ENCODE data around the gene IFT27. TPM values are rescaled to one million over a fixed set of nuclear protein-coding genes. Genes with fewer than 3 reads are reported as not detected.

Gene IFT27
- total and polyA plus RNA-seq, 2 experiments from 2014 or later, result 28.5 to 63.5 TPM

- TF ChIP-seq, protein P1, sequence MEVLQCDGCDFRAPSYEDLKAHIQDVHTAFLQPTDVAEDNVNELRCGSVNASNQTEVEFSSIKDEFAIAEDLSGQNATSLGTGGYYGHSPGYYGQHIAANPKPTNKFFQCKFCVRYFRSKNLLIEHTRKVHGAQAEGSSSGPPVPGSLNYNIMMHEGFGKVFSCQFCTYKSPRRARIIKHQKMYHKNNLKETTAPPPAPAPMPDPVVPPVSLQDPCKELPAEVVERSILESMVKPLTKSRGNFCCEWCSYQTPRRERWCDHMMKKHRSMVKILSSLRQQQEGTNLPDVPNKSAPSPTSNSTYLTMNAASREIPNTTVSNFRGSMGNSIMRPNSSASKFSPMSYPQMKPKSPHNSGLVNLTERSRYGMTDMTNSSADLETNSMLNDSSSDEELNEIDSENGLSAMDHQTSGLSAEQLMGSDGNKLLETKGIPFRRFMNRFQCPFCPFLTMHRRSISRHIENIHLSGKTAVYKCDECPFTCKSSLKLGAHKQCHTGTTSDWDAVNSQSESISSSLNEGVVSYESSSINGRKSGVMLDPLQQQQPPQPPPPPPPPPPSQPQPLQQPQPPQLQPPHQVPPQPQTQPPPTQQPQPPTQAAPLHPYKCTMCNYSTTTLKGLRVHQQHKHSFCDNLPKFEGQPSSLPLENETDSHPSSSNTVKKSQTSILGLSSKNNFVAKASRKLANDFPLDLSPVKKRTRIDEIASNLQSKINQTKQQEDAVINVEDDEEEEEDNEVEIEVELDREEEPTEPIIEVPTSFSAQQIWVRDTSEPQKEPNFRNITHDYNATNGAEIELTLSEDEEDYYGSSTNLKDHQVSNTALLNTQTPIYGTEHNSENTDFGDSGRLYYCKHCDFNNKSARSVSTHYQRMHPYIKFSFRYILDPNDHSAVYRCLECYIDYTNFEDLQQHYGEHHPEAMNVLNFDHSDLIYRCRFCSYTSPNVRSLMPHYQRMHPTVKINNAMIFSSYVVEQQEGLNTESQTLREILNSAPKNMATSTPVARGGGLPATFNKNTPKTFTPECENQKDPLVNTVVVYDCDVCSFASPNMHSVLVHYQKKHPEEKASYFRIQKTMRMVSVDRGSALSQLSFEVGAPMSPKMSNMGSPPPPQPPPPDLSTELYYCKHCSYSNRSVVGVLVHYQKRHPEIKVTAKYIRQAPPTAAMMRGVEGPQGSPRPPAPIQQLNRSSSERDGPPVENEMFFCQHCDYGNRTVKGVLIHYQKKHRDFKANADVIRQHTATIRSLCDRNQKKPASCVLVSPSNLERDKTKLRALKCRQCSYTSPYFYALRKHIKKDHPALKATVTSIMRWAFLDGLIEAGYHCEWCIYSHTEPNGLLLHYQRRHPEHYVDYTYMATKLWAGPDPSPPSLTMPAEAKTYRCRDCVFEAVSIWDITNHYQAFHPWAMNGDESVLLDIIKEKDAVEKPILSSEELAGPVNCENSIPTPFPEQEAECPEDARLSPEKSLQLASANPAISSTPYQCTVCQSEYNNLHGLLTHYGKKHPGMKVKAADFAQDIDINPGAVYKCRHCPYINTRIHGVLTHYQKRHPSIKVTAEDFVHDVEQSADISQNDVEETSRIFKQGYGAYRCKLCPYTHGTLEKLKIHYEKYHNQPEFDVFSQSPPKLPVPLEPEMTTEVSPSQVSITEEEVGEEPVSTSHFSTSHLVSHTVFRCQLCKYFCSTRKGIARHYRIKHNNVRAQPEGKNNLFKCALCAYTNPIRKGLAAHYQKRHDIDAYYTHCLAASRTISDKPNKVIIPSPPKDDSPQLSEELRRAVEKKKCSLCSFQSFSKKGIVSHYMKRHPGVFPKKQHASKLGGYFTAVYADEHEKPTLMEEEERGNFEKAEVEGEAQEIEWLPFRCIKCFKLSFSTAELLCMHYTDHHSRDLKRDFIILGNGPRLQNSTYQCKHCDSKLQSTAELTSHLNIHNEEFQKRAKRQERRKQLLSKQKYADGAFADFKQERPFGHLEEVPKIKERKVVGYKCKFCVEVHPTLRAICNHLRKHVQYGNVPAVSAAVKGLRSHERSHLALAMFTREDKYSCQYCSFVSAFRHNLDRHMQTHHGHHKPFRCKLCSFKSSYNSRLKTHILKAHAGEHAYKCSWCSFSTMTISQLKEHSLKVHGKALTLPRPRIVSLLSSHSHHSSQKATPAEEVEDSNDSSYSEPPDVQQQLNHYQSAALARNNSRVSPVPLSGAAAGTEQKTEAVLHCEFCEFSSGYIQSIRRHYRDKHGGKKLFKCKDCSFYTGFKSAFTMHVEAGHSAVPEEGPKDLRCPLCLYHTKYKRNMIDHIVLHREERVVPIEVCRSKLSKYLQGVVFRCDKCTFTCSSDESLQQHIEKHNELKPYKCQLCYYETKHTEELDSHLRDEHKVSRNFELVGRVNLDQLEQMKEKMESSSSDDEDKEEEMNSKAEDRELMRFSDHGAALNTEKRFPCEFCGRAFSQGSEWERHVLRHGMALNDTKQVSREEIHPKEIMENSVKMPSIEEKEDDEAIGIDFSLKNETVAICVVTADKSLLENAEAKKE (CRISPR knock-in tag; IDR thresholded peaks at IDR 0.05), result no peak
These were observed 14.7 kb upstream of the IFT27 start (continued) for GRCh38 chr22:36790648-36791047.

- Histone ChIP-seq H3K4me3 (no peak overlapping the region), H3K4me1 (ENCODE audit: insufficient read depth) (no peaks in the 10 kb centered on the region), H2AFZ (no peak overlapping the region), H3K27ac (ENCODE audit: low read depth) (no peak overlapping the region), H3K79me2 (replicated peaks; ENCODE audit: insufficient read depth) (no peaks in the 10 kb centered on the region), H3K27me3 (ENCODE audit: insufficient read depth) (no peaks in the 10 kb centered on the region), H3K9me2 (ENCODE audit: insufficient read depth) (no peaks in the 10 kb centered on the region), H3K4me2 (no peak overlapping the region), H3K36me3 (ENCODE audit: insufficient read depth) (no peaks in the 10 kb centered on the region), H4K20me1 (replicated peaks; ENCODE audit: insufficient read depth) (no peaks in the 10 kb centered on the region), H3F3A (replicated peaks; ENCODE audit: low read depth) (no peaks in the 10 kb centered on the region)
- Mint-ChIP-seq H3K9me3 (no peaks in the 10 kb centered on the region), H3K4me1 (peaks cover 16% of the 10 kb centered on the region), H3K27ac (no peak overlapping the region), H3K4me3 (no peak overlapping the region), H3K27me3 (ENCODE audit: insufficient read depth, low read depth, poor library complexity) (peaks cover 10% of the 10 kb centered on the region), H3K36me3 (ENCODE audit: low read depth) (no peaks in the 10 kb centered on the region; the same call in 2 of the 3 replicates)
- ATAC-seq (no peak; the same call in 2 of the 3 replicates), DNase-seq (ENCODE audit: low spot score) (no peak)
- TF ChIP-seq STAT1 (IDR thresholded peaks at IDR 0.05; ENCODE audit: unreplicated experiment) (no peak), CREB1 (CRISPR knock-in tag; IDR thresholded peaks at IDR 0.05; ENCODE audit: low read depth) (no peak), REST (IDR thresholded peaks at IDR 0.05; ENCODE audit: unreplicated experiment) (no peak), POLR2AphosphoS5 (IDR thresholded peaks at IDR 0.05; ENCODE audit: low read depth) (no peak), JUNB (IDR thresholded peaks at IDR 0.05; ENCODE audit: unreplicated experiment) (no peak), ETS1 (IDR thresholded peaks at IDR 0.05) (no peak), EZH2 (IDR thresholded peaks at IDR 0.05; ENCODE audit: low read depth, unreplicated experiment) (no peak), ZNF114 (CRISPR knock-in tag; IDR thresholded peaks at IDR 0.05) (no peak), EZH2phosphoT487 (IDR thresholded peaks at IDR 0.05; ENCODE audit: unreplicated experiment) (no peak), NANOG (IDR thresholded peaks at IDR 0.05; ENCODE audit: borderline replicate concordance) (no peak), ZNF331 (CRISPR knock-in tag; IDR thresholded peaks at IDR 0.05; ENCODE audit: low read depth) (no peak)
These were observed 11.5 kb upstream of the IFT27 start for GRCh38 chr22:36787204-36787988.

Measured in GM23338 (cell line).